Right hindlimb (tissue), 1 donor: ENCODE measurements around the gene ALDH1A1.

Experiments
- DNase-seq: peaks from one replicate; pipeline ENCODE4 v3.0.0-alpha.2; 2018

Gene ALDH1A1

GRCh38 chr9:72978744-72979143, 25.9 kb upstream of the ALDH1A1 start:
- no peak for DNase-seq

GRCh38 chr9:72977670-72978069, 24.8 kb upstream of the ALDH1A1 start:
- no peak for DNase-seq

DNA sequence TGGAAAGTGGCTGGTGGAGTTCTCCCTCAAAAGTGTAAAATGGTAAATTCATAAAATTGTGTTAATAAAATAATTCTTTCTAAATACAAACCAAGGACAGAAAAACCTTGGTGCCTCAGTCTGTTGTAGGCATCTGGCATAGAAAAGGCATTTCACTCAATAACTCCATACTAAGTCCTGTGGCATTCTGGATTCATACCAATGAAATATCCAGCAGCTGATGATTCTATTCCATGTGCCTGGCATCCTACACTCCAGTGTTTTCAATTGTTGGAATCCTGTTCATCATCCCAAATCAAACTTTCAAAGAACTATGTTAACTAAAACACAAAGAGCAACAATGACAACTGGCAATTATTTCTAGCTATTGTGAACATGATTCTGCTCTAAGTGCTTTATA, 21.6 kb upstream of the ALDH1A1 start:
- no peak for DNase-seq

DNA sequence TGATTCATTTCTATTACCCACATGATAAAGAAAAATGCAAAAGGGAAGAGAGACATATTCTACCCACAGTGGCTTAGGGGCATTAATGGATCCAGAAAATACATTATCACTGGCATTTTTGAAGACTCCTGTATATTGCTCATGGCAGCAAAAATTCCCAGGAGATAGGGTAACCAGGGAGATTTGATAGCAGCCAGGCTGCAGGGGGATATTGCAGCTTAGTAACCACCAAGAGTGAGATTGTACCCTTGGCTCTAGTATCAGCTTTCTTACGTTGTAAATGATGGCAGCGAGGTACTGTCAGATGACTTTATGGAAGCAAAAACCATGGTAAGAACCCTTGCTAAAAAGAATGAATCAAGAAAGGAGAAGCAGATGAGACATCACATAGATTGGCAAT, 19.8 kb upstream of the ALDH1A1 start:
- no peak for DNase-seq

DNA sequence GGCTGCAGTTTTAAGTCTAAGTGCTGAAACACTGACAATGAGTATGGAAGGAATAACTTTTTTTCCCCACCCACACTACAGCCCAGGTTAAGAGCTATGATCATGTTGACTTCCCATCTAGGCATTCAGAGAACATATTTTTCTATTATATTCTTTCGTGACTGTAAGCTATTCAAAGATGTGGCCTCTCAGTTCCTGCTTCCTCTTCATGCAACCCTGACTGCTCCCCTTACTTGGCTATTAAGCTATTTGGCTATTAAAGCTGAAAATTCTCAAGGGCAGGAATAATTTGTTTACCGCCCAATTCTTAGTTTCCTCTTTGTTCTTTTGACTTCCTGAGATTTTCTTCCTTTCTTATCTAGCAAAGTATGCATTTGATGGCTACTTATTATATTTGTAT, 18.6 kb upstream of the ALDH1A1 start:
- no peak for DNase-seq

GRCh38 chr9:72960446-72960845, 7.6 kb upstream of the ALDH1A1 start:
- no peak for DNase-seq

- DNase-seq: no peak
Observed at GRCh38 chr9:72958485-72959281, 5.8 kb upstream of the ALDH1A1 start.

GRCh38 chr9:72955571-72955970, 2.7 kb upstream of the ALDH1A1 start:
- no peak for DNase-seq

DNA sequence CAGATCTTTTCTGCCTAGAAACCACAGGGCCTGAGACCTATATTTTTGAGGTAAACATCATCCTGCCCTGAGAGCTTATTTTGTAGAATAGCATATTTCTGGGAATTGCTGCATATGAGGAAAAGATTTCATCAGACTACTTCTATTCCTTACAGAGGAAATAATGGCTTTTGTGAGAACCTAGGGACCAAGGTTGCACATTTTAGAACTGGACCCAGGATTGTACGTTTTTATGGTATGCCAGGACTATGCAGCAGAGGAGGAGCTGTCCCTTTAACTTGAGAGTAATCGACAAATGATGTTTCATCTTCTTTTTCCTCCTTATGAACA, 2.2 kb upstream of the ALDH1A1 start:
- DNase-seq: no peak

GRCh38 chr9:72954431-72955125, 1.7 kb upstream of the ALDH1A1 start:
- peak; percentile 47 for DNase-seq

DNA sequence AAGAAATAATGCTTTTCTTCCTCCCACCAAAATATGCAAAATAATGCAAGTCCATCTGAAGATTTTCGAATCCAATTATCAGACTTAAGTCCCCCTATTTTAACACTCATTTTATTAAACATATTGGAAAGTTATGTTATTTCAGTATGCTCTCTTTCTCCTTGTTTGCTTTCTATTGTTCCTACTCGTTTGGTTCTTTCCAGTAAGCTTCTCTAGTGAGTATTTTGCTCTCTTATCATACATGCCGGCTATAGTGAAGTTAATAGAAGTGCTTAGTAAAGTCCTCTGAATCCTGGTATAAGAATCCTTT, 517 bp downstream of the ALDH1A1 start:
- DNase-seq: no peak

DNA sequence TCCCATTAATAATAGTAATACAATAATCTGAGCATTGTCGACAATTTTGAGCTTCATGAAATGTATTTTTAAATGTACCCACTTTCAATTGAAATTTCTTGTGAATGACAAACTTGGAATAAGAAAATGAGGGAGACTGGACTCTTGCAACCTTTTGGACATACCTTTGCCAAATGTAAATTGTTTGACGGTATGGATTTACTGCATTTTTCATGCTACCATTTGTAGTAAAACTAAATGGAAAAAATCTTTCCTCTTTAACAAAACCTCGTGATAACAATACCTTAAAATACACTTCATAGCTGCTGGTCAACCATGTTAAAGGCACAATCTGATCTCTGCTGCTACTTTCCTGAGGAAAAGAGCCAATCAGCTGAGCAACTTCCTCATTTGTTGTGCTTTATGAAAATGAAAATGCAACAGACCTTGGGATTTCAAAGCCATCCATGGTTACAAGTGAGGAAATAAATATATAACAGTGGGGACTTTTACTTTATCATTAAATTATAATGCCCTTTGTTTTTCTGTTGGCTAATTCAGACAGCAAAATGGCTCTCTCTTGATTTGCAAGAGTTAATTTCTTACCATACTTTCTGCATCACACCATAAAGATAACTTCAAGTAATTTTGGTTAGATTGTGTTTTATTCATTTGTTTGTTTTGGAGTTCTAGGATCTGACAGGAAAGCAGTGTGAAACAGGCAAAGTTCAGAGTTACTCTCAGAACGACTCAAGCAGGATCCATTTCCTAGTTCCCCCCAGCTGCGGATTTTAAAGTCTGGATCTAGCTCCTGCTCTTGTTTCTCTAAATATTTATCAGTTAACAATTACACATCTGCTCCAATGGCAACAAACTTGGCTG, 1.1 kb downstream of the ALDH1A1 start:
- DNase-seq: no peak

DNA sequence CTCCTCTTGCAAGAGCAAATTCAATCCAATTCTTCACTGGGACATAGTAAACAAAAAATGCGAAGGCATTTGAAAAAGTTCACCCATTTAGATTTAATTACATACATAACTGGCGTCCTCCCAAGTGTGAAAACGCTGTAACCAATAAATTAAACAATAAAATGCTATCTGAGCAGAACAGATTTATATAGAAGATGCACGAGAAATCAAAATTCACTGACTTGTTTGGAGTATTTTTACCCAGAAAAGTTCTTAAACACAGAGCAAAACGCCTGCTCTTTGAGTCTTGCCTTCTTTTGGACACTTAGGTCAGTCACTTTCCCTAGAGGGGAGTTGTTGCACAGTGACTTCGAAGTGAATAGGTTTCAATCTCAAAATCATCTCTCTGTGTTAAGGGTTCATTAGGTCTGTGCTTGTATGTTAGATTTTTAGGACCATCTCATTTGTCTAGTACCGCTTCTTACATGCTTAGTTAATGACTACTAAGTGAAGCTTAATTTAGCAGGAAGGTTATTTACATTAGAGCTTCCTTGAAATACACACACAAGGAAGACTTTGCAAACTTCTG, 1.9 kb downstream of the ALDH1A1 start:
- DNase-seq: no peak

GRCh38 chr9:72949918-72950325, 2.9 kb downstream of the ALDH1A1 start:
- DNase-seq: no peak

GRCh38 chr9:72949244-72949582, 3.6 kb downstream of the ALDH1A1 start:
- no peak for DNase-seq

- DNase-seq: no peak
Observed at GRCh38 chr9:72948575-72949243, 4.1 kb downstream of the ALDH1A1 start.

DNA sequence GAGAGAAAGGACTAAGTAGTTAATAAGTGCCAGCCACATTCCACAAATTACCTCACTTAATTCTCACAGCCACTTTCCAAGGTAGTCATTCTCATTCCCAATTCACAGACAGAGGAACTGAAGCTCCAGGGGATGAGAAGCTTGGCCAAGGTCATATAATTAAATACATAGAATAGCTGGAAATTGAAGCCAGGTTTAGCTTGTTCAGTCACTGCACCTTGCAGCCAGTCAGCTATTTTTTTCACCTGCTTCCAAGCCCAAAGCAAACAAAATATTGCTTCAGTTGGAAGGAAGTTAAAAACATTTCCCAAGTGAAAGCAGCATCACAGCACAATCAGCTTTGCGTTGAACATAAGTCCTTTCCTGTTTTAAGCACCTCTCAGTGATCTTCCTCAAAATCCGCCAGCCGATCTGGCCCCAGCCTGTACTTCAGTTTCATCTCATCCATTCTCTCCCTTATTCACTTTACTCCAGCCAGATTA, 4.8 kb downstream of the ALDH1A1 start:
- no peak for DNase-seq

DNA sequence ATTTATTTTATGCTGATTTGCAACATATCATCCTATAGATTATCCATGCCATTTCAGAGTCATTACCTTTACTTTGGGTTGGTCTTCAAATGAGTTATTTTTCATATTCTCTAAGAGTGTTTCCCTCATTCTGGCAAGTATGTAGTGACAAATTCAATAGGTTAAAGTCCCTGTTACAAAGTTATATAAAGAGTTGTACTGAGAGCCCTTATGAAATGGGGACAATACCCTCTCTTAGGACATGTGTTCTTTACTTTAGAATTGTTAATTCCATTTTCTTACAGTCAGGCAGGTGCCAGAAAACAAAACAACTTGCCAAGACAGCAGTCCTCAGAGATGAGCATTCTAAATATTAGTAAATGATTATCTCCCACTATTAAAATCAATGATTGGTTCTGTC, 6.0 kb downstream of the ALDH1A1 start:
- DNase-seq: no peak

GRCh38 chr9:72946318-72946717, 6.5 kb downstream of the ALDH1A1 start:
- DNase-seq: no peak

GRCh38 chr9:72945391-72945790, 7.5 kb downstream of the ALDH1A1 start:
- DNase-seq: no peak

DNA sequence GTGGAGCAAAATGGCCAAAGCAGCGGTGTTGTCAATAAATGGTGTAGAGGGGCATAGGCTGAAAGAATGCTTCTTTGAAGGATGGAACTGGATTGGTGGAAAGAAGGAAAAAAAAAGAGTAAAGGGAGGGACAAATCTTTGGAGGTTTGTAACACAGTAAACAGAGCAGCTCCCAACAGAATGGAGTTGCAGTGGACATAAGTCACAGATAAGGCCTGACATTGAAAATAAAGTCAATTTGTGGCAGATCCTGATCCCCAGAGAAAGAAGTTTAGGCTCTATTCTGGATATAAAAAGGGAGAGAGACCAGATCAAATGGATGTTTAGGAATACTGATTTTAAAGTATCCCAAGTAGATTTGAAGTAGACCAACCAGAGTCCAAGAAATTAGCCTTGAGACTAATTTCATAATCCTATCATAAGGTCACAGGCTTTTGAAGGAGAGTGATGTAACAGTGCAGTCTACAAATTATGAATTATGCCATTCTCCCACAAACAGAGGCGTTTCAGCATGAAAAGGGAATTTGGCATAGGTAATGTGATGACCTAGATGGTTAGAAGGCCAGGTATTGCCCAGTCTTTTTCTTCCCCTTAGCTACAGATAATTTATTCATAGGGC, 8.9 kb downstream of the ALDH1A1 start:
- no peak for DNase-seq

GRCh38 chr9:72942451-72942850, 10.4 kb downstream of the ALDH1A1 start:
- DNase-seq: no peak
